K562 (cell line): ENCODE measurements around the gene XRN1.
A peak's percentile ranks its signal among the peaks of the same experiment; 100 is the strongest.
"Not testable (repeated sequence)": the region's sequence is repeated elsewhere in the genome, so short reads cannot be mapped to it uniquely, and the experiment has no call there.

ENCODE experiments used
- CTCF ChIP-seq, 3 experiments: IDR thresholded peaks in 2 of 3; conservative IDR thresholded peaks in 1 of 3; 2 replicates each; pipeline ENCODE4 v1.5.1; 2011 to 2012; ENCODE audit warnings: low read length in 3 of 3, mild to moderate bottlenecking in 3 of 3, control low read depth in 2 of 3, improper control_type of control experiment in 1 of 3, inconsistent platforms in 1 of 3, low read depth in 1 of 3, mixed read lengths in 1 of 3, moderate library complexity in 1 of 3; ENCODE audit not compliant: insufficient read depth in 2 of 3
- ETV6 ChIP-seq, 3 experiments: fragments of 150-350 bp in 1 of 3; sonication (generic) in 1 of 3; formaldehyde crosslinking in 1 of 3; IDR thresholded peaks; 2 replicates each; pipeline versions ENCODE4 v1.6.1 to v1.8.0; 2014 to 2022; ENCODE audit warnings: borderline replicate concordance in 2 of 3, low read depth in 2 of 3, antibody characterized with exemption in 1 of 3, low read length in 1 of 3, mild to moderate bottlenecking in 1 of 3, missing genetic modification reagents in 1 of 3
- HDAC1 ChIP-seq, 2 experiments: fragments of 450-650 bp; IDR thresholded peaks; 2 replicates each; pipeline ENCODE4 v1.6.1; 2016 to 2017; ENCODE audit warnings: inconsistent platforms in 1 of 2, mild to moderate bottlenecking in 1 of 2, moderate library complexity in 1 of 2

GRCh38 chr3:142315978-142316388, 131.9 kb downstream of the XRN1 start:
- TF ChIP-seq ETV6 (IDR thresholded peaks at IDR 0.05; ENCODE audit: borderline replicate concordance in 1 of 2, low read depth in 2 of 2, low read length in 1 of 2); ETV6 (CRISPR knock-in tag; IDR thresholded peaks at IDR 0.05; ENCODE audit: borderline replicate concordance); CTCF (IDR thresholded peaks at IDR 0.05 in 2 of 3, conservative IDR thresholded peaks at IDR 0.05 in 1 of 3; ENCODE audit: insufficient read depth in 2 of 3, low read depth in 1 of 3, low read length in 3 of 3): not testable (repeated sequence)
- TF ChIP-seq HDAC1 (IDR thresholded peaks at IDR 0.05), result peak in 1 of 2 experiments; percentile 74; a peak in 2 of 4 replicates
